Activated T-helper 1 cell treated with anti-CD3 and anti-CD28 coated beads, Interleukin-2, amount 50 U/mL, for 16 hours (primary cell): ENCODE measurements around the gene SCRT2.
"Not testable (repeated sequence)": the region's sequence is repeated elsewhere in the genome, so short reads cannot be mapped to it uniquely, and the experiment has no call there.

Experiments used
- DNase-seq, 2 donors: peaks; one replicate each; pipeline ENCODE4 v3.0.0-alpha.2; 2020; ENCODE audit warnings: low read depth in 1 of 2, low spot score in 1 of 2

Gene SCRT2

DNA sequence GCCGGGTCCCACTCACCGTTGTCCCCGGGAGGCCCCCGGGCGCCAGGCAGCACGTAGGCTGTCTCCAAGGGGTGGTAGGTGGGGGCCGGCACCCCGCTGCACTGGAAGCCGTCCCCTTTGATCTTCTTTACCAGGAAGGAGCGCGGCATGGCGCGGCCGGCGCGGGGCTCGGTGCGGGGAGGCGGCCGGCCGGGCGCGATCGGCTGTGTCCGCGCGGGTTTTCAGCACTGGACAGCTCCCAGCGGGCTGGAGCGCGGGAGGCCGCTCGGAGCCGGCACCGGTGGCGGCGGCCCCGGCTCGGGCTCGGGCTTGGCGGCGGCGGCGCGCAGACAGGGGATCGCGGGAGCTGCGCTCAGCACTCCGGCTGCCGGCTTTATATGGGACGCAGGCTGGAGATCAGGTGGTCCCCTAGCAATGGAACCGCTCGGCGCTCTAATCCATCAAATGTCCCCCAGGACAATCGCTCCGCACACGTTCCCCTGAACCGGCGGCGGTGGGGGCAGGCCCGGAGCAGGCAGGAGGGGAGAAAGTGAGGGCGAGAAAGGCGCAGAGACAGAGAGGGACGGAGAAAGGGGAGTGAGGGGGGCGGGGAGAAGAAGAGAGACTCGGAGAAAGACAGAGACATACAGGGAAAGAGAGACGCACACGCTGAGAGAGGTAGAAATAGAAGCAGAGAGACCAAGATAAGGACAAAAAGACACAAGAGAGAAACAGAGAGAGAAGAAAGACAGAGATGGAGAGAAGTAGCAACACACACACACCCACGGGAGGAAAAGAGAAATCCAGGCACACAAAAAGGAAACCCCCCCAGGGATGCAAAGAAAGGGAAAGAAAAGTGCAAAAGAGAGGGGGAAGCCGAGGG, at the start of gene SCRT2:
SCRT2 (minus strand) TSS at position 350 of the 862 bp plus-strand sequence; CDS start at position 149, 201 bp downstream.
- DNase-seq: peak; percentile 38 to 44

DNA sequence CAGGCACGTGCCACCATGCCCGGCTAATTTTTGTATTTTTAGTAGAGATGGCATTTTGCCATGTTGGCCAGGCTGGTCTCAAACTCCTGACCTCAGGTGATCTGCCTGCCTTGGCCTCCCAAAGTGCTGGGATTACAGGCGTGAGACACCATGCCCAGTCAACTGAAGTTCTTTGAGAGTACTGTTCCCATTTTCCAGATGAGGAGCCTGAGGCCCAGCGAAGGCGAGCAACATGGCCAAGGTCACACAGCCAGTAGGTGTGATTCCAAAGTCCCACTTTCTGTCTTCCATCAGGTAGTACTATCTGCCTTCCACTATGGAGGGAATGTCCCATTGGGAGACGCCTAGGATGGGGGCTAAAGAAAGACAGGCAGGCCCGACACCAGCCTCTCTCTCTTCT, 49.2 kb upstream of the SCRT2 start:
- not testable (repeated sequence) for DNase-seq

DNA sequence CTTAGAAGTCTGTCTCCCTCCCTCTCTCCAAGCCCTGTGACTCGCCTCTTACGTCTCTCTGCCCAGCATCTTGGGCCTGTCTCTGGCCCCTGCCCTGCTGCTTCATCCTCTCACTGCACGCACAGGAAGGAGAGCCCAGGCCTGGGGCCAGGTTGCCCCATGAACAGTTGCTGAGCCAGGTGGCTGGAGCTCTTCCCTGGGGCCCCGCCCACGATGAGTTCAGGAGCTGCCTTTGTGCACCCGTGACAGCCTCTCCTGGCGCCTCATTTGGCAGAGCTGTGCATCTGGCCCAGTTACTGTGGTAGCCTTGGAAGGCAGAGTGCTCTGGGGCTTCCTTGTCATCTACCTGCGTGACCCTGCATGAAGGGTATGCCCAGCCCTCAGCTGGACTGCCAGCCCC, 48.2 kb upstream of the SCRT2 start:
- DNase-seq: no peak

DNA sequence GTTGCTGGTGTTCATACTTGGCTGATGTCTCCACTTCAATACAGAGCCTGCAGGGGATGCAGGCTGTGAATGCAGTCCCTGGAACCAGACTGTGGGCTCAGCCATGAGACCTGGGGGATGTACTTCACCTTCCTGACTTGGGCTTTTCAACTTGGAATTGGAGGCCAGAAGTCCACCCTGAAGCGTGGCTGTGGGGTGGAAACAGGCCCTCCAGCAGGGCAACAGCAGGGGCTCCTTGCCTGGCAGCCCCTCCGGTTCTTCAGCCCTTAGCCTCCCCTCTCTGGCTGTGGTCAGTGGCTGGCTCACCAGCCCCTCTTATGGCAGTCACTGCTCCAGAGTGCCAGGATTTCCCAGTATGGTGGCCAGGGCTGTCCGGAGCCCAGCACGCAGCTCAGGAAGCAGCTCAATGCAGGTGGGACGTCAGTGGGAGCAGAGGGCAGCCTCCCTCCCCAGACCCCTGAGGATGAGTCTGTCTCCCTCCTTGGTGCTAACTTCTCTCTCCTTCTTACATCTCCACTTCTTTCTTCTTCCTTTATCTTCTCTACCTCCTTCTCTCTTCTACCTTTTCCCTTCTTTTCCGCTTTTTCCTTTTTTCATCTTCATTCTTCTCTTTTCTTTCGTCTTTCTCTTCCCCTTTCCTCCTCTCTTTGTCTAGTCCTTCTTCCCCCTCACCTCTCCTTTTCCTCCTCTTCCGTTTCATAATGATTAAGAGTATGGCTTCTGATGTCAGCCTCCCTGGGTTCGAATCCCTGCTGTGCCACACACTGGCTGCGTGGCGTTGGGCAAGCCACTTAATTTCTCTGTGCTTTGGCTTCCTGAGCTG, 47.4 kb upstream of the SCRT2 start:
- no peak for DNase-seq

DNA sequence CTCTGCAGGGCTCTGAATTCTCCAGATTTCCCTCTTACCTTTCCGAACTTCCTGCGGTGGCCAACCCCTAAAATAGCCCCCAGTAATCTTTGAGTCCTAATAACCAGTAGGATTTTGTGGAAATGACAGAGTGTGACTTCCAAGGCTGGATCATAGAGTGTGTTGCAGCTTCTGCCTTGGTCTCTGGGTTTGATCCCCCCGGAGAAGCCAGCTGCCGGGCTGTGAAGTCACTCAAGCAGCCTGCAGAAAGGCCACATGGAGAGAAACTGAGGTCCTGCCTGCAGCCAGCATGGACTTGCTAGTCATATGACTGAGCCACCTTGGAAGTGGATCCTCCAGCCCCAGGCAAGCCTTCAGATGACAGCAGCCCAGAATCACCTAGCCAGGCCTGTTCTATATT, 46.3 kb upstream of the SCRT2 start:
- no peak for DNase-seq

DNA sequence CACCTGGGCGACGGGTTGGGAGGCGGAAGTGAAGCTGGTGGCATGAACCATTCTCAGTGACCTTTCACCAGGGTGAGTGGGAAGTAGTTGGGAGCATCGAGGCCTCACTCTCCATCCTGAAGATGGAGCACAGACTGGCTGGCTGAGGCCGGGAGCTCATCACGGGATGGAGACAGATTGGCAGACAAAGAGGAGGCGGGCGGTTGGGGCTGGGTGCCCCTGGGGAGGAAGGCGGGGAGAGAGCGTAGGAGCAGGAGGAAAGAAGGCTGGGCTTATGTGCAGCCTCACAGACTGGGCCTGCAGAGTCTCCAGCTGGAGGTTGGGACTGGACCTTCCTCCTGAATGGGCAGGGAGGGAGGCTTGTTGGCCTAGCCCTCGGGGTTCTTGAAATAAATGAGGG, 44.2 kb upstream of the SCRT2 start:
- no peak for DNase-seq

DNA sequence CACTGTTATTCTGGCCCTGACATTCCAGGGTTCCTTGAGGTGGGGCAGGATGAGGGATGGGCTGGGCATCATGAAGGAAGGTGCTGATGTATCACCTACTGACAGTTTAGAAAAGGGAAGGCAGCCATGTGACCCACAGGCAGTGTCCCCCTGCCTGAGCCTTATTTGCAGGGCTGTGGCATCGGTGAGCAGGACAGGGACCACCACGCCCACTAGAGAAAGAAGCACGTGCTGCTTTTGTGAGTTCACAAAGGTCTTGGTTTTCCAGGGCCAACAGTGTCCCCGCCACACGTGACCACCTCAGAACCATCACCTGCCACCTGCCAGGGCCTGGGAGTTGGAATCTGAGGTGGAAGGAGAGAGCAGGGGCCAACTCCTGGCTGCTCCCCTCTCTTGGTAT, 43.5 kb upstream of the SCRT2 start:
- DNase-seq: no peak

DNA sequence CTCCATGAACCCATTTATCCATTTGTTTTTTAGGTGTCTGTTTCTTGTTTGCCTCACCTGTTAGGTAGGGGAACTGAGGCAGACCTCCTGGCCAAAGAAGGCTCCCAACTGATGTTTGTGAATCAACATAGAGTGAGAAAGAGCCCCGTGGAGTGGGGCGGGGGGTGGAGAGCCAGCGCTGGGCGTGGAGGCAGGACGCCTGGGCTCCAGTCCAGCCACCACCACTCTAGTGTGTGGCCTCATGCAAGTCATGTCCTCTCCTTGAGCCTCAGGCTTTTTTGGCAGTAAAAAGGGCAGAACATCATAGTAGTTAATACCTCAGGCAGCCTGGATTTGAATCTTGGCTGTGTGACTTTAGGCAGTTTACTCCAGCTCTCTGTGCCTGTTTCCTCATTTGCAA, 42.2 kb upstream of the SCRT2 start:
- DNase-seq: no peak

DNA sequence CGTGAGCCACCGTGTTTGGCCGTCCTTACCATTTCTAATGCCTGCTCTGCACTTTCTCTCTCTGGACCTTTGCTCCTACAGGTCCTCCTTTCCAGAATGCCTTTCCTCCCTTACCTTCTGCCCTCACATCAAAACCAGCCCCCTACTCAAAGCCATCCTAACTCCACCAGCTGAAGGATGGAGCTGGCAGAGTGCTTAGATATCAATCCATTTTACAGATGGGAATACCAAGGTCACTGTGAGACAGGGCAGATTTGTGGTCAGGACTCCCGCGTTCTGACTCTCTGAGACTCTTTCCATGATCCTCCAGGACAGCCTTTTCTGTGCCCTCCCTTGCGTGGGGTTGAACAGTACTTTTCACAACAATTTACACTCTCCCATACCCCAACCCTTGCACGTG, 41.7 kb upstream of the SCRT2 start:
- no peak for DNase-seq

DNA sequence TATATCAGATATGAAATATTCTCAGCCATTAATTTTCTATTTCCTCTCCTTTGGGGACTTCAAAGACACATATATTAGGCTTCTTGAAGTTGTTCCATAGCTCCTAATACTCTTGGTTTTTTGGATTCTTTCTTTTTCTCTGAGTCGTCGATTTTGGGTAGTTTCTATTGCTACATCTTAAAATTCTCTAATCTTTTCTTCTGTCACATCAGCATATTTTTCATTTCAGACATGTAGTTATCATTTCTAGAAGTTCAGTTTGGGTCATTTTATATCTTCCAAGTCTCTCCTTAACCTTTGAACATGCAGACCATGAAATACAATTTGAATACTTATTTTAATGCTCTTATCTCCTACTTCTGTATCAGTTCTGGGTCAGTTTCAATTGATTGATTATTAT, 38.9 kb upstream of the SCRT2 start:
- no peak for DNase-seq

DNA sequence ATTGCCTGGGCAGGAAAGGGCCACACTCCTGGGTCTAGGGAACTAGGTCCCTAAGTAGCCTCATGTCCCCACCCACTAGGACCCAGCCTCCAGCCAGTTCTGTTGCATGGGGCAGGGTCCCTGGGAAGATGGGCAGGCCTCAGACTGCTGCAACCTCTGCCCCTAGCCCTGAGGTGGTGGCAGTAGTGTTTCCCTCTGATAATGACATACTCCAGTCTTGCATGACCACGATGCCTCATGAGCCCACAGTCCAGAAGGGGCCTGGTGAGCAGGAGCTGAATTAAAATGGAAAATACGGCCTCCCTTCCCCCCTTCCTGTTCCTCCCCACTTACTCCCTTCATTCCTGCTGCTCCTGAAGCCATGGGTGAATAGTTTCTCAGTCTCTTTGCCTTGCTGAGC, 36.0 kb upstream of the SCRT2 start:
- no peak for DNase-seq

DNA sequence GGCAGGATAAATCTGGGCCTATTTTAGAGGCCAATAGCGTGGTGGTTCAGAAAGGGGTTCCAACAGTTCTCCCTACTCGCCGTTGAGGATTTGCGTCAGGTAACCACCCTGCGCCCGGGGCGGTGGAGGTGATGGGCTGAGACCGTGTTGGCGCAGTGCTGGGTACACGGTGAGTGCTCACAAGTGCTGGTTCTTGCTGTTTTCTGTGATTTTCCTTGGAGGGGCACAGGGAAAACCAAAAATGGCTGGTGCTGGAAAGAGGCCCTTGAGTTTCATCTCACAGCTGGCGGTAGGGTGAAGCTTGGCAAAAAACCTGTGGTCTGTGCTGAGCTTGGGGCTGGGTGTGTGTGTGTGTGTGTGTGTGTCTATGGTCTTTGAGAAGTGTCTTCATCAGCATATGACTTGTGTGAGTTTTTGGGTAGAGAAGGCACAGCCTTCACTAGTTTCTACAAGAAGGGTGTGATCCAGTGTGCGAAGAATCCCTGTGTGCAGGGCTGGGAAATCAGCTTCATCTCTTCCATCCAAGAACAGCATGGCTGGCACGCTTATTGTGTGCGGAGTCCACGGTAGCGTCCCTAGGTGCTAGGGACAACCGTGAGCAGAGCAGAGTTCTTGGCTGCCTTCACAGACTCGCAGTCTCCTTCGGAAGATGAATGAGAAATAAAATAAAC, 35.3 kb upstream of the SCRT2 start:
- no peak for DNase-seq

DNA sequence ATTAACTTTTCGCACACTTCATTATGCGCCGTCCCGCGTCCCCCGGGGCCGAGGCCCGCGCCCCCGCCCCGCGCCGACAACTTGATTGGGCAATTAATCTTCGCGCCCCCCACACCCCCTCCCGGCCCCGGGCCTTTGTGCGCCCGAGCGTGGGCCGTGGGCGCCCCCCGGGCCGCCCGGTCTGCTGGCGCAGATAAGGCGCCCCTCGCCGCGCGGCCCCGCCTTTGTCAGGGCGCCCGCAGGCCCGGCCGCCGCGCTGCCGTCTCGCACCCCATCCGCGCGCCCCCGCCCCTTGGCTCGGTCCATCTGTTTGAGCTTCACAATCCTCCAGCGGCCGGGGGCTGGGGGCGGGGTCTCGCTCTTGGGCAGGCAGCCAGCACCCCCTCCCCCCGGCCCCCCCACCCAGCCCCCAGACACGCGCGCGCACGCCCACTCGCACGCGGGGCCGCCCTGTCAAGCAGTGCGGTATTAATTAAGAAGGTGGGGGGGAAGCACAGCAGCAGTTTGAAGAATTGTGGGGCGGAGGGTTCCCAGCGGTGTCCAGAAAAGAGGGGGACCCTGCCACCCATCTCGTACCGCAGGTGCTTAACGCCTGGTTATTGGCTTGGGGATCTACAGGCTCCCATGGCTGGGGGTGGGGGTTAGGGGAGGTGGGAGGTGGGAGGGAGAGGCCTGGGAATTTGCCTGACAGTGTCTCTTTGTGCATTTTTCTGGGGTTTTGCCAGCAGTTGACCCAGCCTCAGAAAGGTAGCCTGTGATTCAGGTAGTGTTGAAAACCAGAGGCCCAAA, 34.6 kb upstream of the SCRT2 start:
- DNase-seq: no peak

DNA sequence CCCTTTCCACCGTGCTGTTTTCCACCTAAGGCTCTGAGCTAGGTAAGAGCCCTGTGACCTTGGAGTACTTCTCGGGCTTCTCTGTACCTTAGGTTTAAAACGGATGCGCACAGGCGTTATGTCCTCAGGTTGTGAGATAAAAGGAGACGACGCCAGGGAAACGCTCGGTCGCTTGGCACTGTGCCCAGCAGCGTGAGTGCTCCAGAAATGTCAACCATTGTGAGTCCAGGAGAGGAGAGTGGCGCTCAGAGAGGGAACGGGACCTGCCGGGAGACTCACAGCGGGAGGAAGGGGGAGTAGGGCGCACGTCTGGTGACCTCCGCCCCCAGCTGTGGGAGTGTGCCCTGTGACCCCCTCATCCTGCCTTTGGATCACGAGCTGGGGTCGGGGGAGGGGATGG, 33.8 kb upstream of the SCRT2 start:
- DNase-seq: no peak

DNA sequence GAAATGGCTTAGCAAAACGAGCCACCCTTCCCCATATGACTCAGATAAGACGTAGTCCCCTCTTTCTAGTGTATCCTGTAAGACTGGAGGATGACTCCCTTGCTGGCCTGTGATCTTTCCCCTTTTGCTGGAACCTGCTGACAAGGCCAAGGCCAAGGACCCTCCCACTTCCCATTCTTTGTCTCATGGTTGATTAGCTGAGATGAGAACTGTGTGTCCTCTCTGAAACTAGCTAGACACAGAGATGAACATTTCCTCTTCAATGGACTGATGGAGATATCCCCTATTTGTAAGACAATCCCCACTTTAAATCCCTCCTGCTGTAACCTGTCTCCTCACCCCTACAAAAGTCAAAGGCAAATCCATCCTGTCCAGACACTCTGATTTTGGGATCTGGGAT, 33.4 kb upstream of the SCRT2 start:
- DNase-seq: no peak

DNA sequence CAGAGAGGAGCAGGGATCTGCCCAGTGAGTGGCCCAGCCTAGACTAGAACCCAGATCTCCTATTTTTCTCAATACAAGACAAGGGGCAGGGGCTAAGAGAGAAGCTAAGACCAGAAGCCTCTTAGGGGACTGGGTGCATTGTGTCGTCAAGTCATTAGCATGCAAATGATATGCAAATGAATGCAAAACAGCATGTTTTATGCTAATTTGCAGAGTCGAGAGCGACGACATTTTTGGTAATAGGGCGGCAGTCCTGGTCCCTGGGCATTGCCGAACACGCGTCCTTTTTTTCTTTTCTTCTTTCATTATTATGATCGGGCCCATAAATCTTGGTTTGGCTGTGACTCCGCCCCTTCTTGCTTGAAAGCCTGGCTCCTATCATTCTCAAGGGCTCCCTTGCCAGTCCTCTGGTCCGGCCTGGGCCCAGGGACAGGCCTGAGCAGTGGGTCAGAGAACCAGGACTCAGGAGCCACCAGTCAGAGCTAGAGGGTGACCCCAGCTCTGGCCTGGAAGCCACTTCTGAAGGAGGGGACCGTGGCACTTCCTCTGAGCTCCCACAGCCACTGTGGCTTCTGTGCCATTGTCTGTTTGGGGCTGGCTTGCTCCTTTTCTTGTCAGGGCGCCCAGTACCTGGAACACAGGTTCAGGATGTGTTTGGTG, 32.0 kb upstream of the SCRT2 start:
- no peak for DNase-seq

DNA sequence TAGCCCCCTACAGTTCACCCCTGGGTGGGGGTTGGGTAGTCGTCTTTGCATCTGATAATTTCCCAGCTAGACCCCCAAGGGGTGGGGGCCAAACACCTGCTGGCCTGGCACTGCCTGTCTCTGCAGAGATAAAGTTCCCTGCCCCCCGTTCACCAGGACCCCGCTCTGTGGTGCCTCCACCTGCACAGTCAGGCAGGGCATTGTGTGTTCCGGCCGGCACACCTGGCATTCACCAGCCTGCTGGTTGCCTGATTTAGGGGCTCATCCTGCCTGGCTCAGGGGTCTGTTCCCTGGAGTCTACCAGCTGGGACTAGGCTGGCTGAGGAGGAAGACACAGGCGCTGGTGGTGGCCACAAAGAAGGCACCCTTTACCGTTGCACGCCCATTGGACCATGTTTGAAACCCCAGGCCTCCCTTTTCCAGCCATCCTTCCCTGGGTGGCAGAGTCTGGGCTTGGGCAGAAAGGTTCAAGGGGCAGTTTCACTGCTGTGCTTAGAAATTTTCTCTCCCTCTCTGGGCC, 30.8 kb upstream of the SCRT2 start:
- no peak for DNase-seq

DNA sequence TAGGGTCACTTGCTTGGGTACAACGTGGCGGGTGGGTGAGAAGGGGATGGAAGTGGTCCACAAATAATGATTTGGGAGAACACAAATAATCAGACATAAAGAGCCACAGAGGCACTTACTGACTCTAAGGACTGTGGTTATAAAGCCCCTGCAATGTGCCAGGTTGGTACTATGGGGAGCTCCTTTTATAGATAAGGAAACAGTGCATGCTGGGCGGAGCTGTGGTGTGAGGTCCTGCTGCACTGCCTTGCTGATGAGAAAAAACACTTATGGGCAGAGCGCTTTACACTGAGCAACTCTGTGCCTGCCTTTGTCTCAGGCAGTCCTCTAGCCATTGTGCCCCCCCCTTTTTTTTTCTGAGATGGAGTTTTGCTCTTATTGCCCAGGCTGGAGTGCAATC, 29.1 kb upstream of the SCRT2 start:
- no peak for DNase-seq

DNA sequence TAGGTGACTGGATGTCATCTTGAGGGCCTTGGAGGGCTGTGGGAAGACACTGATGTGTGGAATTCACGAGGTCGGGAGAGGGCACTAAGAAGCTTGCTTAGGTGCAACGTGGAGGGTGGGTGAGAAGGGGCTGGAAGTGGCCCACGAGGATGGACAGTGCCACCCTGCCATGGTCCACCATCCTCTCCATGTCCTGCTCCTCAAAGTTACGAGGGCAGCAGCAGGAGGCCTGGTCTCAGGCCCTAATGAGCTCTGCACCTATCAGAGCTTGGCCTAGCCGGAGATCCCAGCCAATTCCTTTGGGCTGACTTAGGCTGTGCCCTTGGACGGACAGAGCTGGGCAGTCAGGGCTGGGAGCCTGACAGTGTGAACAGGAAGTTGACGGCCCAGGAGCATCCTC, 27.8 kb upstream of the SCRT2 start:
- DNase-seq: no peak

DNA sequence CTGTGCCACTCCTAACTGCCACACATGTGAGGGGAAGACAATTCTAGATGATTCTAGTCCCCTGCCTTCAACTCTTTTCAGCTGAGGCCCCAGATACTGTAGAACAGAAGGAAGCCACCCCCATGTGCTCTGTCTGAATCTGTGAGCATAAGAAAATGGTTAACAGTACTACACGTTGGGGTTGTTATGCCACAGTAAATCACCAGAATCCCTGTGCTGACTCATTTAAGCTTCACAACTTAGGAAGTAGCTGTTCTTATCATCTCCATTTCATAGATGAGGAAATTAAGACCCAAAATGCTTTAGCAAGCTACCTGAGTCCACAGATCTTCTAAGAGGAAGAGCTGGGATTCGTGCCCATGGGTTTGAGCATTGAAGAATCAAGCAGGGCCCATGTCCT, 27.4 kb upstream of the SCRT2 start:
- DNase-seq: no peak
